GM10266 (cell line): ENCODE results near the gene TMEM125.

ENCODE experiments used
- DNase-seq: peaks from one replicate; pipeline ENCODE4 v3.0.0; 2012; ENCODE audit errors: extremely low spot score
- CTCF ChIP-seq: IDR thresholded peaks from 2 replicates; pipeline ENCODE4 v1.5.1; 2012; ENCODE audit warnings: mild to moderate bottlenecking, low read depth; ENCODE audit not compliant: control insufficient read depth, insufficient read depth; ENCODE audit errors: missing control alignments

TMEM125 gene

DNA sequence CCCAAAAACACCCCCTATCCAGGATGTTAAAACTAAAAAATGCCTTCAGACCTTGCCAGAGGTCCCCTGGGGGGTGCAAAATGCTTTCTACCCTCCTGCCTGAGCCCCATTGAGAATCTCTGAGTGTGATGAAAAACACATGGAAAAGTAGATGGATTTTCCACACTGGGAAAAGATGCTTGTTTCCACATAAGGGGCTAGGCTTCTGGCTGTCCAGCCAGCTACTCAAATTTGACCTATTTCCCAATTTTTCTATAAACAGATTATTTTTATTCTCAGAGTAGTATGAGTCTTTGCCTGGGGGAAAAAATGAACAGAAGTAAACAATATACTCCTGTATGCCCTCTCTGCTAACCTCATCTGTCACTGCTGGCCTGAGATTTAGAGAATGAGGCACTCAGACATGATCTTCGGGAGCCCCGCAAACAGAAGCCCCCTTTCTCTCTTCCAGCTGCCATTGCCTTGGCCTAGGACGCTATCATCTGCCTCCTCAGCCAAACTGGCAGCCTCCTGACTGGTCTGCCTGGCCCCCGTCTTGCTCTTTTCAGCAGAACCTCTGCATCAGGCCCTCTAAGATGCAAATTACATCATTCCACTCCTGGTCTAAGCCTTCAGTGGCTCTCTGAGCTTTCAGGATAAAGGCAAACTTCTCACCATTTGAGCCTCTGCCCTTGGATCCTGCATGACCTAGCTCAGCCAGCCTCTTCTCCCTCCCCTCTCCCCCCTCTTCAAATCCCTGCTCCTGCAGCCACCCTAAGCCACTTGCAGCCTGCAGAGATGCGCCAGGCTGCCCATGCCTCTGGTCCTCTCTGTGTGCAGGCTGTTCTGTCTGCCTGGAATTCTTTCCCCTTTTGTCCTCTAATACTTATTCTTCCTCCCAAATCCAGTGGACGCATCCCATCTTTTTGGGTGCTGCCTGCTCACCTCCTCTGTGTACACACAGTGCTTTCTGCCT, 39.7 kb upstream of the TMEM125 start:
- DNase-seq, result no peak
- no peak for TF ChIP-seq CTCF

DNA sequence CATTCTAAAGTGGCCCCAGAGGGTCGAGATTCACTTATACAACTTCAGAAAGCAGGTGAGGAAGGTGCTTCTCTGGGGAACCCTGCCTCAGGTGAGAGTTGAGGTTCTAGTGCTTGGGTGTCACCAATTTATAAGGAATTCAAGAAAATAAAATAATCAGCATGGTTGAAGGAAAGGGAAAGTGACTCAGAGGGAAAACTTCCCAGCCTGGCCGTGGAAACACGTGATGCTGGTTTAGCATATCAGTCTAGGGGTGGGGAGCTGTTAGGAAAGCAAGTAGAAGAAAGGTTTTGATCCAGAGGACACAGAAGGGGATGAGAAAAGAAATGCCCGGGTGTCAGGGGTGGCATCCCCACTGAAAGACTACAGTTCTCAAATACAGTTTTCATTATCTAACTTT, 37.7 kb upstream of the TMEM125 start:
- TF ChIP-seq CTCF, result no peak
- DNase-seq, result no peak

GRCh38 chr1:43232482-43232881, 37.3 kb upstream of the TMEM125 start:
- no peak for TF ChIP-seq CTCF
- DNase-seq, result no peak

- TF ChIP-seq CTCF, result no peak
- DNase-seq, result no peak
These were observed 36.2 kb upstream of the TMEM125 start for GRCh38 chr1:43233631-43234030.

DNA sequence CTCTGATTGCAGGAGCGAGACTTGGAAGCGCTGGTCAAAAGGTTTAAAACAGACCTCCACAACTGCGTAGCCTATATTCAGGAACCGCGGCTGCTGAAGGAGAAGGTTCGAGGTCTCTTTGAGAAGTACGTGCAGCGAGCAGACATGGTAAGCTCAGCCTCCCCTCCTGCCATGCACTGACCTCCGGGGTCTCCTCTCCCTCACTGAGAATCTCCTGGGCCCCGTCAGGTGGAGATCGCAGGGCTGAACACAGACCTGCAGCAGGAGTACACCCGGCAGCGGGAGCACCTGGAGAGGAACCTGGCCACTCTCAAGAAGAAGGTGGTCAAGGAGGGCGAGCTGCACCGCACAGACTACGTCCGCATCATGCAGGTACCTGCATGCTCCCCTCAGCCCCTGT, 35.5 kb upstream of the TMEM125 start:
- no peak for DNase-seq
- no peak for TF ChIP-seq CTCF

- DNase-seq, result no peak
- TF ChIP-seq CTCF, result no peak
These were observed 34.7 kb upstream of the TMEM125 start for GRCh38 chr1:43235040-43235439.

DNA sequence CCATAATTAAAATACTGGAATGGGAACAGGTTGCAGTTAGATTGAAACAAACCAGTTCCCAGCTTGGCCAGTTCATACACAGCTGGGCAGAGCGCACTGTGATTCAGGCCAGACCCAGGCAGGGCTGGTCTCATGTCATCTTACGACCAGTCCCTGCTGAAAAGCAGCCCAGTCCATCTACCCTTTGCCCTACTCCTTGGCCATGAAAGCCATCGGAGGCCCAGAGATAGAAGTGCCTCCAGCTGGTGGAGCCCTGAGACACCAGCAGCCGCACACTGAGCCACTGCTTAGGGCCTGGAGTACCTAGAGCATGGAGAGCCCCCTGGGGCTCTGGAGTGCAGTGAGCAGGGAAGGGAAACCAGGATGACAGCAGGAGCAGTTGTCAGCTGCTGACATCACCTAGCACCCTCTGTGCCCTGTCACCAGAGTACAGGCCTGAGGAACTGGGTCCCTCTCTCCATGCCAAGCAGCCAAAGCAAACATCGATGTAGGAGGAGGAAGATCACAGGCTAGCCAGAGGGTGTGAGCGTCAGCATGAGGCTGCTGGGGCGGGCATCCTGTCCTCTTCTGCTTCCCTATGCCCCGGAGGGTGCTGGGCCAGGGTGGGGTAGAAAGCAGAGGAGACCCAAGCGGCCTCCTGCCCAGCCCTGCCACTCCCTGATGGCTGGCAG, 34.2 kb upstream of the TMEM125 start:
- TF ChIP-seq CTCF, result no peak
- no peak for DNase-seq
